B cell (primary cell): Measurements from ENCODE around the gene ARAP2. TPM values are rescaled to one million over a fixed set of nuclear protein-coding genes. Genes with fewer than 3 reads are reported as not detected.

Experiments used
- ATAC-seq: fragments of 200-7000 bp; cut with Tn5 transposase; one replicate; pipeline ENCODE4 v1.10.0; 2021; ENCODE audit warnings: low read depth, mild to moderate bottlenecking, moderate number of reproducible peaks, moderate library complexity
- CTCF ChIA-PET: fragments of 350-600 bp; sonication (Branson Sonifier 250); formaldehyde crosslinking; loops from one replicate; lab custom pipeline; 2021; ENCODE audit warnings: antibody characterized with exemption, inconsistent platforms; lab: Charles Lee
- POLR2A ChIA-PET: fragments of 350-600 bp; sonication (Branson Sonifier 250); formaldehyde crosslinking; loops from one replicate; lab custom pipeline; 2021; ENCODE audit warnings: antibody characterized with exemption; lab: Charles Lee
- DNase-seq: peaks from one replicate; pipeline ENCODE4 v3.0.0; 2013
- H2AFZ ChIP-seq: 2 replicates; pipeline ENCODE4 v1.6.1; 2012; ENCODE audit warnings: mild to moderate bottlenecking, low read depth, low read length; ENCODE audit not compliant: insufficient read depth, poor library complexity, severe bottlenecking
- H3K27ac ChIP-seq, 2 donors: 1 replicate in 1 of 2; 2 replicates in 1 of 2; pipeline ENCODE4 v1.5.1; 2012 to 2013; ENCODE audit warnings: low read length in 2 of 2, mild to moderate bottlenecking in 2 of 2, moderate library complexity in 1 of 2
- H3K27me3 ChIP-seq, 4 experiments: fragments of 200-600 bp in 1 of 4; sonication (generic) in 1 of 4; replicated peaks in 1 of 4; 1 replicate in 2 of 4; 2 replicates in 2 of 4; pipeline versions ENCODE4 v1.6.1 to v1.7.0; 2013 to 2016; ENCODE audit warnings: low read length in 3 of 4, mild to moderate bottlenecking in 2 of 4, mixed read lengths in 1 of 4, moderate library complexity in 1 of 4; ENCODE audit not compliant: insufficient read depth in 4 of 4, control insufficient read depth in 3 of 4; ENCODE audit errors: control extremely low read depth in 1 of 4
- H3K36me3 ChIP-seq, 2 experiments: replicated peaks in 1 of 2; 1 replicate in 1 of 2; 2 replicates in 1 of 2; pipeline versions ENCODE4 v1.6.1 to v1.7.1; 2013; ENCODE audit warnings: low read length in 1 of 2; ENCODE audit not compliant: insufficient read depth in 2 of 2, control insufficient read depth in 1 of 2; ENCODE audit errors: control extremely low read depth in 1 of 2, extremely low read depth in 1 of 2
- H3K4me1 ChIP-seq, 2 donors: fragments of 200-600 bp in 1 of 2; sonication (generic) in 1 of 2; 1 replicate in 1 of 2; 2 replicates in 1 of 2; pipeline versions ENCODE4 v1.5.1 to v1.6.1; 2013 to 2017; ENCODE audit warnings: low read length in 2 of 2; ENCODE audit not compliant: control insufficient read depth in 2 of 2, insufficient read depth in 2 of 2
- H3K4me2 ChIP-seq: replicated peaks from 2 replicates; pipeline ENCODE3; 2012; ENCODE audit warnings: mild to moderate bottlenecking, low read depth, low read length; ENCODE audit not compliant: poor library complexity, severe bottlenecking
- H3K4me3 ChIP-seq, 5 experiments: fragments of 200-600 bp in 1 of 5; sonication (generic) in 1 of 5; 1 replicate in 3 of 5; 2 replicates in 2 of 5; pipeline versions ENCODE4 v1.5.1 to v1.7.0; 2011 to 2016; ENCODE audit warnings: low read length in 4 of 5, mild to moderate bottlenecking in 4 of 5, low read depth in 2 of 5, control low read depth in 1 of 5, moderate library complexity in 1 of 5; ENCODE audit not compliant: insufficient read depth in 1 of 5; ENCODE audit errors: control extremely low read depth in 1 of 5, extremely low read depth in 1 of 5
- H3K79me2 ChIP-seq: fragments of 200-600 bp; sonication (generic); one replicate; pipeline ENCODE4 v1.6.0; 2016; ENCODE audit warnings: low read length; ENCODE audit not compliant: control insufficient read depth, insufficient read depth
- H3K9ac ChIP-seq: fragments of 200-600 bp; sonication (generic); 2 replicates; pipeline ENCODE4 v1.6.1; 2017; ENCODE audit warnings: mild to moderate bottlenecking, low read length, moderate library complexity
- H3K9me3 ChIP-seq, 3 donors: one replicate each; pipeline versions ENCODE4 v1.6.1 to v1.7.1; 2013; ENCODE audit warnings: low read length in 2 of 3; ENCODE audit not compliant: control insufficient read depth in 2 of 3, insufficient read depth in 1 of 3; ENCODE audit errors: control extremely low read depth in 1 of 3
- H4K20me1 ChIP-seq: 2 replicates; pipeline ENCODE4 v1.6.0; 2012; ENCODE audit warnings: mild to moderate bottlenecking, low read length; ENCODE audit not compliant: insufficient read depth, control insufficient read depth, poor library complexity, severe bottlenecking
- H3K27ac Mint-ChIP-seq: one replicate; pipeline ENCODE4 v1.8.0; 2021; ENCODE audit warnings: mixed read lengths
- H3K27me3 Mint-ChIP-seq: one replicate; pipeline ENCODE4 v1.8.0; 2021; ENCODE audit warnings: mixed read lengths
- H3K4me1 Mint-ChIP-seq: one replicate; pipeline ENCODE4 v1.8.0; 2021; ENCODE audit warnings: mixed read lengths
- H3K4me3 Mint-ChIP-seq: one replicate; pipeline ENCODE4 v1.8.0; 2021; ENCODE audit warnings: mixed read lengths
- H3K9me3 Mint-ChIP-seq: one replicate; pipeline ENCODE4 v1.8.0; 2022; ENCODE audit warnings: mixed read lengths; ENCODE audit not compliant: insufficient read depth
- CTCF ChIP-seq: fragments of 200-600 bp; IDR thresholded peaks from one replicate; pipeline ENCODE4 v1.8.0; 2022; ENCODE audit warnings: antibody characterized with exemption, mild to moderate bottlenecking
- EZH2 ChIP-seq: IDR thresholded peaks from 2 replicates; pipeline ENCODE4 v1.6.1; 2012; ENCODE audit warnings: borderline replicate concordance, low read depth, mild to moderate bottlenecking, moderate library complexity, low read length; ENCODE audit not compliant: insufficient read depth, poor library complexity, severe bottlenecking
- WGBS: methylation state at CpG from one replicate; pipeline ENCODE4 v1.1.5; 2013; ENCODE audit warnings: missing lambda C conversion rate; ENCODE audit not compliant: insufficient coverage; 5-methylcytosine and 5-hydroxymethylcytosine counted together
- intact Hi-C: fragments of 100-400 bp; cut with micrococcal nuclease; formaldehyde crosslinking; loops from one replicate; pipeline ENCODE4 v1.10.0; 2022
- polyA plus RNA-seq: library from polyadenylated mRNA; depleted of rRNA; stranded (reverse); fragments of >200 nt; gene quantifications from 2 replicates; pipeline ENCODE4 v1.2.3, GENCODE V29; 2012
- total RNA-seq, 2 donors: library from RNA; stranded (reverse); fragments of 120-200 nt in 1 of 2; gene quantifications; 1 replicate in 1 of 2; 2 replicates in 1 of 2; pipeline versions ENCODE4 v1.2.3 to v1.2.4, GENCODE V29; 2013 to 2022

ARAP2 gene
- total and polyA plus RNA-seq, 2 donors (not counting 1 experiment from before 2014, with no cell fraction given): 13.2 to 88.0 TPM

- Histone ChIP-seq H3K36me3 (peaks cover 42 to 55% of the 10 kb centered on the region in 2 experiments), H3K4me2 (no peak overlapping the region), H3K79me2 (no peaks in the 10 kb centered on the region), H3K9me3 (peaks cover 0 to 1% (median 0%) of the 10 kb centered on the region in 3 donors), H3K4me3 (no peak overlapping the region), H4K20me1 (no peaks in the 10 kb centered on the region), H3K9ac (no peak overlapping the region), H2AFZ (no peak overlapping the region), H3K4me1 (no peaks in the 10 kb centered on the region), H3K27me3 (no peaks in the 10 kb centered on the region), H3K27ac (no peak overlapping the region)
- DNase-seq: no peak
- intact Hi-C loops: no loop called here
- Mint-ChIP-seq H3K4me1 (no peaks in the 10 kb centered on the region), H3K27me3 (no peaks in the 10 kb centered on the region), H3K9me3 (no peaks in the 10 kb centered on the region), H3K27ac (no peak overlapping the region), H3K4me3 (no peak overlapping the region)
- TF ChIP-seq CTCF (no peak), EZH2 (no peak)
- ATAC-seq: no peak
- ChIA-PET POLR2A (no interaction called here), CTCF (no interaction called here)
- WGBS: no CpG with 5 or more reads among the region's 4 CpGs
Measured at GRCh38 chr4:36078319-36078718, 166.0 kb downstream of the ARAP2 start.

- no peaks in the 10 kb centered on the region for H3K27me3 Mint-ChIP-seq
- Histone ChIP-seq H3K27me3 (no peaks in the 10 kb centered on the region), H3K9me3 (no peaks in the 10 kb centered on the region), H3K27ac (no peak overlapping the region), H3K4me1 (no peaks in the 10 kb centered on the region), H2AFZ (no peak overlapping the region), H3K79me2 (no peaks in the 10 kb centered on the region), H4K20me1 (no peaks in the 10 kb centered on the region), H3K4me3 (no peak overlapping the region), H3K9ac (no peak overlapping the region), H3K4me2 (no peak overlapping the region), H3K36me3 (peaks cover 20 to 47% of the 10 kb centered on the region in 2 experiments)
- no peak overlapping the region for H3K27ac Mint-ChIP-seq
- ChIA-PET CTCF (no interaction called here), POLR2A (no interaction called here)
- H3K4me1 Mint-ChIP-seq: no peaks in the 10 kb centered on the region
- no peak for DNase-seq
- no CpG with 5 or more reads among the region's 3 CpGs for WGBS
- H3K4me3 Mint-ChIP-seq: no peak overlapping the region
- no peak for ATAC-seq
- intact Hi-C loops: no loop called here
- H3K9me3 Mint-ChIP-seq: no peaks in the 10 kb centered on the region
- TF ChIP-seq CTCF (no peak), EZH2 (no peak)
Measured at GRCh38 chr4:36072529-36072928, 171.8 kb downstream of the ARAP2 start.
